ENCODE measurements around the gene BTF3.
A peak's percentile ranks its signal among the peaks of the same experiment; 100 is the strongest.
"Not testable (repeated sequence)": the region's sequence is repeated elsewhere in the genome, so short reads cannot be mapped to it uniquely, and the experiment has no call there.

The BTF3 gene

GRCh38 chr5:73498057-73498992 lies at the start of gene BTF3:
BTF3 (plus strand) TSS chr5:73498442; CDS start chr5:73498668, 226 bp downstream.
- TF ChIP-seq ZNF274 (IDR thresholded peaks at IDR 0.05; ENCODE audit: low read depth, low read length) = no peak
- H3K4me3 ChIP-seq (ENCODE audit: low read length) = peak within 1 kb of the TSS; percentile 94

GRCh38 chr5:73448463-73449136 lies 49.6 kb upstream of the BTF3 start, which contains the start of gene FOXD1:
FOXD1 (minus strand) TSS chr5:73448777; CDS start chr5:73448362, 415 bp downstream.
- TF ChIP-seq ZNF274 (IDR thresholded peaks at IDR 0.05; ENCODE audit: low read depth, low read length) = no peak
- H3K4me3 ChIP-seq (ENCODE audit: low read length) = peak within 1 kb of the TSS; percentile 52; the same call in 1 of the 2 replicates

GRCh38 chr5:73450137-73450536 lies 48.1 kb upstream of the BTF3 start:
- no peak overlapping the region for H3K4me3 ChIP-seq (ENCODE audit: low read length)
- no peak for TF ChIP-seq ZNF274 (IDR thresholded peaks at IDR 0.05; ENCODE audit: low read depth, low read length)

- no peak for TF ChIP-seq ZNF274 (IDR thresholded peaks at IDR 0.05; ENCODE audit: low read depth, low read length)
- no peak overlapping the region for H3K4me3 ChIP-seq (ENCODE audit: low read length)
Observed at GRCh38 chr5:73450672-73451223, 47.5 kb upstream of the BTF3 start.

- H3K4me3 ChIP-seq (ENCODE audit: low read length) = no peak overlapping the region; the same call in 1 of the 2 replicates
- TF ChIP-seq ZNF274 (IDR thresholded peaks at IDR 0.05; ENCODE audit: low read depth, low read length) = no peak
Observed at GRCh38 chr5:73451224-73452130, 46.8 kb upstream of the BTF3 start.

- TF ChIP-seq ZNF274 (IDR thresholded peaks at IDR 0.05; ENCODE audit: low read depth, low read length) = no peak
- H3K4me3 ChIP-seq (ENCODE audit: low read length) = no peak overlapping the region
Observed at GRCh38 chr5:73452215-73452614, 46.0 kb upstream of the BTF3 start.

GRCh38 chr5:73454379-73455036 lies 43.7 kb upstream of the BTF3 start:
- H3K4me3 ChIP-seq (ENCODE audit: low read length) = no peak overlapping the region
- TF ChIP-seq ZNF274 (IDR thresholded peaks at IDR 0.05; ENCODE audit: low read depth, low read length) = no peak

GRCh38 chr5:73456462-73456861 lies 41.8 kb upstream of the BTF3 start:
- not testable (repeated sequence) for H3K4me3 ChIP-seq (ENCODE audit: low read length)

GRCh38 chr5:73459366-73459765 lies 38.9 kb upstream of the BTF3 start:
- no peak overlapping the region for H3K4me3 ChIP-seq (ENCODE audit: low read length)
- no peak for TF ChIP-seq ZNF274 (IDR thresholded peaks at IDR 0.05; ENCODE audit: low read depth, low read length)

GRCh38 chr5:73460133-73460532 lies 38.1 kb upstream of the BTF3 start:
- H3K4me3 ChIP-seq (ENCODE audit: low read length) = no peak overlapping the region
- TF ChIP-seq ZNF274 (IDR thresholded peaks at IDR 0.05; ENCODE audit: low read depth, low read length) = no peak

- no peak for TF ChIP-seq ZNF274 (IDR thresholded peaks at IDR 0.05; ENCODE audit: low read depth, low read length)
- no peak overlapping the region for H3K4me3 ChIP-seq (ENCODE audit: low read length)
Observed at GRCh38 chr5:73464016-73464745, 34.1 kb upstream of the BTF3 start.

- not testable (repeated sequence) for H3K4me3 ChIP-seq (ENCODE audit: low read length)
Observed at GRCh38 chr5:73468638-73469037, 29.6 kb upstream of the BTF3 start.

- no peak for TF ChIP-seq ZNF274 (IDR thresholded peaks at IDR 0.05; ENCODE audit: low read depth, low read length)
- H3K4me3 ChIP-seq (ENCODE audit: low read length) = no peak overlapping the region
Observed at GRCh38 chr5:73469878-73470277, 28.4 kb upstream of the BTF3 start.

Data from GM08714 (cell line).